HEK293 (cell line): Measurements from ENCODE around the gene ZFC3H1.

Experiments used
- KLF16 ChIP-seq: fragments of 450-650 bp; formaldehyde crosslinking; IDR thresholded peaks from 2 replicates; pipeline ENCODE4 v1.5.1; 2017; ENCODE audit warnings: missing biosample characterization, missing genetic modification characterization
- MZF1 ChIP-seq: fragments of 450-650 bp; formaldehyde crosslinking; IDR thresholded peaks from 2 replicates; pipeline ENCODE4 v1.5.1; 2017; ENCODE audit warnings: missing biosample characterization, missing genetic modification characterization, borderline replicate concordance
- PBX3 ChIP-seq: sonication (generic); formaldehyde crosslinking; IDR thresholded peaks from 2 replicates; pipeline ENCODE4 v1.8.1; 2022; ENCODE audit warnings: mild to moderate bottlenecking, moderate library complexity, missing genetic modification reagents
- ZNF174 ChIP-seq: fragments of 450-650 bp; formaldehyde crosslinking; IDR thresholded peaks from 2 replicates; pipeline ENCODE4 v1.5.0; 2017; ENCODE audit warnings: missing biosample characterization, mild to moderate bottlenecking, missing genetic modification characterization
- ZNF677 ChIP-seq: fragments of 450-650 bp; IDR thresholded peaks from 2 replicates; pipeline ENCODE4 v1.5.0; 2018; ENCODE audit warnings: missing biosample characterization, mild to moderate bottlenecking, missing genetic modification characterization, moderate library complexity
- TF ChIP-seq, protein P1 (sequence below): fragments of 450-650 bp; formaldehyde crosslinking; IDR thresholded peaks from 2 replicates; pipeline ENCODE4 v1.5.1; 2016; ENCODE audit warnings: missing biosample characterization, missing genetic modification characterization

- no peak for TF ChIP-seq MZF1 (tag by site-specific recombination)
- no peak for TF ChIP-seq KLF16 (tag by site-specific recombination)
- no peak for TF ChIP-seq ZNF174 (tag by site-specific recombination)
- TF ChIP-seq, protein P1, sequence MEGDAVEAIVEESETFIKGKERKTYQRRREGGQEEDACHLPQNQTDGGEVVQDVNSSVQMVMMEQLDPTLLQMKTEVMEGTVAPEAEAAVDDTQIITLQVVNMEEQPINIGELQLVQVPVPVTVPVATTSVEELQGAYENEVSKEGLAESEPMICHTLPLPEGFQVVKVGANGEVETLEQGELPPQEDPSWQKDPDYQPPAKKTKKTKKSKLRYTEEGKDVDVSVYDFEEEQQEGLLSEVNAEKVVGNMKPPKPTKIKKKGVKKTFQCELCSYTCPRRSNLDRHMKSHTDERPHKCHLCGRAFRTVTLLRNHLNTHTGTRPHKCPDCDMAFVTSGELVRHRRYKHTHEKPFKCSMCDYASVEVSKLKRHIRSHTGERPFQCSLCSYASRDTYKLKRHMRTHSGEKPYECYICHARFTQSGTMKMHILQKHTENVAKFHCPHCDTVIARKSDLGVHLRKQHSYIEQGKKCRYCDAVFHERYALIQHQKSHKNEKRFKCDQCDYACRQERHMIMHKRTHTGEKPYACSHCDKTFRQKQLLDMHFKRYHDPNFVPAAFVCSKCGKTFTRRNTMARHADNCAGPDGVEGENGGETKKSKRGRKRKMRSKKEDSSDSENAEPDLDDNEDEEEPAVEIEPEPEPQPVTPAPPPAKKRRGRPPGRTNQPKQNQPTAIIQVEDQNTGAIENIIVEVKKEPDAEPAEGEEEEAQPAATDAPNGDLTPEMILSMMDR, result no peak
- no peak for TF ChIP-seq ZNF677 (tag by site-specific recombination)
- no peak for TF ChIP-seq PBX3 (CRISPR knock-in tag)
Measured at GRCh38 chr12:71652656-71653055, 11.0 kb downstream of the ZFC3H1 start.
